ENCODE results near the gene CHD8. TPM values are rescaled to one million over a fixed set of nuclear protein-coding genes. Genes with fewer than 3 reads are reported as not detected.
A peak's percentile ranks its signal among the peaks of the same experiment; 100 is the strongest.

The CHD8 gene
- total and polyA plus RNA-seq, 10 of the 15 experiments (the other 5 are each of a cell fraction or from before 2014, with no cell fraction given): 20.2 to 79.5 (median 35.5) TPM

GRCh38 chr14:21455912-21456667 is at the start of gene CHD8 (continued):
- 0 out of 2 replicates have a peak, but pooled peaks have one; percentile 54 for TF ChIP-seq ZNF687 (IDR thresholded peaks at IDR 0.05)
- no peak for TF ChIP-seq PRDM15 (CRISPR knock-in tag; IDR thresholded peaks at IDR 0.05)
- peak; percentile 94 for TF ChIP-seq POLR2A (IDR thresholded peaks at IDR 0.05; ENCODE audit: low read depth, low read length)
- TF ChIP-seq FOS (IDR thresholded peaks at IDR 0.05; ENCODE audit: borderline replicate concordance, extremely low read depth, insufficient read length): no peak
- TF ChIP-seq STAT3 (IDR thresholded peaks at IDR 0.05; ENCODE audit: low read depth, low read length): no peak
- TF ChIP-seq HDGF (IDR thresholded peaks at IDR 0.05): peak; percentile 90
- no peak for TF ChIP-seq EZH2 (IDR thresholded peaks at IDR 0.05; ENCODE audit: borderline replicate concordance, control insufficient read depth, low read depth, low read length)
- TF ChIP-seq HDAC2 (IDR thresholded peaks at IDR 0.05): no peak
- no peak; the same call in 1 of the 2 replicates for TF ChIP-seq REST (IDR thresholded peaks at IDR 0.05; ENCODE audit: low read depth, low read length)
- peak; percentile 60 to 79 (median 79) for TF ChIP-seq CTCF (IDR thresholded peaks at IDR 0.05 in 2 of 3, conservative IDR thresholded peaks at IDR 0.05 in 1 of 3; ENCODE audit: control insufficient read depth in 2 of 3, extremely low read depth in 1 of 3, insufficient read depth in 1 of 3, low read depth in 3 of 3, low read length in 3 of 3)
- TF ChIP-seq SREBF2 (IDR thresholded peaks at IDR 0.05; ENCODE audit: low read length): no peak
- peak; percentile 75 for TF ChIP-seq PKNOX1 (IDR thresholded peaks at IDR 0.05)

All from GM12878 (cell line).